Neural progenitor cell (in vitro differentiated cells): ENCODE data around the gene ZBED5.

ENCODE experiments used
- EZH2 ChIP-seq: fragments of 200-600 bp; sonication (generic); IDR thresholded peaks from 2 replicates; pipeline ENCODE4 v1.6.1; 2017; ENCODE audit warnings: antibody characterized with exemption, mild to moderate bottlenecking, moderate library complexity
- EZH2phosphoT487 ChIP-seq: fragments of 200-600 bp; sonication (generic); IDR thresholded peaks from 2 replicates; pipeline ENCODE4 v1.6.1; 2017; ENCODE audit warnings: antibody characterized with exemption
- TF ChIP-seq, protein P1 (sequence below): fragments of 200-600 bp; sonication (generic); IDR thresholded peaks from 2 replicates; pipeline ENCODE4 v1.5.1; 2017; ENCODE audit warnings: antibody characterized with exemption, mild to moderate bottlenecking

DNA sequence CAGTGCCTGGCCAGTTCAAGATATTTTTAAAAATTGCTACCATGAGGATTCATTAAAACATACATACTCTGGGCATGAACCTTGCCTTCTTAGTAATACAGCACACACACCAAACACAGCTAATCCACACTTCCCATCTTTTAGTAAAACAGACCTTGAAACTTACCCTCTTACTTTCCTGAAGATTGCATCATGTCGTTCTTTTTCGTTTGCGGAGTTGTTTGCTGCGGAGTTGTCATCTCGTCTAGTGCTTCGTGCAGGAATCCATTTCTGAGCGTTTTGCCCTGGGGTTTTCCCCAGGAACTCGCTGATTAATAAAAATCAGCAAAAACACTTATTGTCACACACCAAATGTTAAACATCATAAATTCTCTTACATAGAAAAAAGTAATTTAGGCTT lies 52.1 kb downstream of the ZBED5 start:
- TF ChIP-seq, protein P1, sequence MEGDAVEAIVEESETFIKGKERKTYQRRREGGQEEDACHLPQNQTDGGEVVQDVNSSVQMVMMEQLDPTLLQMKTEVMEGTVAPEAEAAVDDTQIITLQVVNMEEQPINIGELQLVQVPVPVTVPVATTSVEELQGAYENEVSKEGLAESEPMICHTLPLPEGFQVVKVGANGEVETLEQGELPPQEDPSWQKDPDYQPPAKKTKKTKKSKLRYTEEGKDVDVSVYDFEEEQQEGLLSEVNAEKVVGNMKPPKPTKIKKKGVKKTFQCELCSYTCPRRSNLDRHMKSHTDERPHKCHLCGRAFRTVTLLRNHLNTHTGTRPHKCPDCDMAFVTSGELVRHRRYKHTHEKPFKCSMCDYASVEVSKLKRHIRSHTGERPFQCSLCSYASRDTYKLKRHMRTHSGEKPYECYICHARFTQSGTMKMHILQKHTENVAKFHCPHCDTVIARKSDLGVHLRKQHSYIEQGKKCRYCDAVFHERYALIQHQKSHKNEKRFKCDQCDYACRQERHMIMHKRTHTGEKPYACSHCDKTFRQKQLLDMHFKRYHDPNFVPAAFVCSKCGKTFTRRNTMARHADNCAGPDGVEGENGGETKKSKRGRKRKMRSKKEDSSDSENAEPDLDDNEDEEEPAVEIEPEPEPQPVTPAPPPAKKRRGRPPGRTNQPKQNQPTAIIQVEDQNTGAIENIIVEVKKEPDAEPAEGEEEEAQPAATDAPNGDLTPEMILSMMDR: no peak
- TF ChIP-seq EZH2 (no peak), EZH2phosphoT487 (no peak)
